Activated naive CD4-positive, alpha-beta T cell treated with anti-CD3 and anti-CD28 coated beads, Interleukin-2, amount 50 U/mL, for 24 hours (primary cell): Measurements from ENCODE around the gene FHL2.

Experiments used
- H3K27ac Mint-ChIP-seq: one replicate; pipeline ENCODE4 v1.8.0; 2021; ENCODE audit warnings: mild to moderate bottlenecking, mixed read lengths
- H3K27me3 Mint-ChIP-seq: one replicate; pipeline ENCODE4 v1.8.0; 2021; ENCODE audit warnings: mixed read lengths
- H3K36me3 Mint-ChIP-seq: one replicate; pipeline ENCODE4 v1.8.0; 2021; ENCODE audit warnings: mixed read lengths
- H3K4me1 Mint-ChIP-seq: one replicate; pipeline ENCODE4 v1.8.0; 2021; ENCODE audit warnings: mixed read lengths
- H3K4me3 Mint-ChIP-seq: one replicate; pipeline ENCODE4 v1.8.0; 2021; ENCODE audit warnings: mild to moderate bottlenecking, mixed read lengths
- H3K9me3 Mint-ChIP-seq: one replicate; pipeline ENCODE4 v1.8.0; 2021; ENCODE audit warnings: mixed read lengths

The FHL2 gene

DNA sequence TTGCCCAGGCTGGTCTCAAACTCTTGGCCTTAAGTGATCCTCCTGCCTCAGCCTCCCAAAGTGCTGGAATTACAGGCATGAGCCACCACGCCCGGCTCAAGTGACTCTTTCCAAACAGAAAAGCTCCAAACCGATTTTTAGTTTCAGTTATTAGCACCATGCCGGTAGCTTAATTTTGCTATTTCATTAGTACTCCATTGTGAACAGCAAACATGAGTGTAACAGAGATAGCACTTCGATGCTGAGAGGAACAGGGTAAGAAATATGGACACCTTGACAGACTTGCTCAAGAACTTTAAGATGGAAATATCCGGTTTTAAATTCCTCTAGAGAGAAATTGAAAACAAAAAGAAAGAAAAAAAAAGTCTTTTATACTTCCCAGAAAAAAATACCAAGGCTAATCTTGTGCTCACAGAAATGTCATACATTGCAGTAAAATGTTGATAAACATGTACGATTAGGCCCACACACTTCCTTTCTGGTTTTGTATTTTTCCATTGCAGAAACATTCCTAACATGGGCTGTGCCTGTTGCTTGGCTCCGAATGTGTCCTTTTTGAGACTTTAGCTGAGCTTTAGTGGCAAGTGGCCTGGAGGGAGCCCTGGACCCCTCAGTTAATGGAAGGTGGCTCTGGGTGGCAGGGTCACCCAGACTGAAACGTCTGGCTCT is 18.3 kb downstream of the FHL2 start:
- Mint-ChIP-seq H3K27me3 (no peaks in the 10 kb centered on the region), H3K4me1 (no peaks in the 10 kb centered on the region), H3K36me3 (no peaks in the 10 kb centered on the region), H3K27ac (no peak overlapping the region), H3K9me3 (no peaks in the 10 kb centered on the region), H3K4me3 (no peak overlapping the region)

DNA sequence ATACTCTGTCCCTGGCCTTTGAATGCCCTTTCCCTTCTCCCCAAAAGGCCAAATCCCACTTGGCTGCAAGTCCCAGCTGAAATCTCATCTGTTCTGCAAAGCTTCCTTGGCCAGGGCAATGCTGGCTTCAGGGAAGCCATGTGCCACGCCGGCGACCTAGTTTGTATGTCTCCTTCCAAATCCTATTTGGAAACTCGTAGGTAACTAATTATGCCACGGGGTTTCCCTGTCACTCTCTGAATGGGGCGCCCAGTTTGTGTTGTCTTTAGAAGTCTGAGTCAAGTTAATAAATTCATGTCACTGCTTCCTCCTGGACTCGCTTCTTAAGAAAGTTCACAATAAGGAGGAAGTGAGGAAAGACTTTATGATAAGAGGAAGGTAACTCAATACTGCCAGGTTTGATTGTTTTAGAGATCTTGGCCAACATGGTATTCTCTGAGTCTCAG is 19.1 kb downstream of the FHL2 start:
- Mint-ChIP-seq H3K27ac (no peak overlapping the region), H3K27me3 (no peaks in the 10 kb centered on the region), H3K4me3 (no peak overlapping the region), H3K36me3 (no peaks in the 10 kb centered on the region), H3K9me3 (no peaks in the 10 kb centered on the region), H3K4me1 (no peaks in the 10 kb centered on the region)

DNA sequence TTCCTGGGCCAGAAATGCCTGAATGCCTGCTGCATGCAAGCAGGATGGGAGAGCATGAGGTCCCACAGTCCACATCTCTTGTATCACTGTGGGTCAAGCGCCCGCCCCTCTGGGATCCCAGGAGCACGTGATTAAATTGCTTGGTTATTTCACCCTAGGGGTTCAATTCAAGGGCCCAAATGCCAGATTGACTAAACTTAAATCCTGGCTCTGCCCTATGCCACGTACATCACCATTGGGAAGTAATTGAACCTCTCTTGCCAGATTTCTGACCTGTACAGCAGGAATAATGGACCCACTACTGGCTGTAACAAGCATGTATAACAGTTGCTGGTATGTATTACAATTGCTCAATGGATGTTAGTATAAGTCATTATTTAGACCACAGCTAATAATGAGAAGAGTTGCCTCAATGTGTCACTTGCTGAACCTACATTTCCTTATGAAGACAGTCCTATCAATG is 19.9 kb downstream of the FHL2 start:
- Mint-ChIP-seq H3K27ac (no peak overlapping the region), H3K36me3 (no peaks in the 10 kb centered on the region), H3K4me3 (no peak overlapping the region), H3K9me3 (no peaks in the 10 kb centered on the region), H3K4me1 (peaks cover 2% of the 10 kb centered on the region), H3K27me3 (no peaks in the 10 kb centered on the region)

DNA sequence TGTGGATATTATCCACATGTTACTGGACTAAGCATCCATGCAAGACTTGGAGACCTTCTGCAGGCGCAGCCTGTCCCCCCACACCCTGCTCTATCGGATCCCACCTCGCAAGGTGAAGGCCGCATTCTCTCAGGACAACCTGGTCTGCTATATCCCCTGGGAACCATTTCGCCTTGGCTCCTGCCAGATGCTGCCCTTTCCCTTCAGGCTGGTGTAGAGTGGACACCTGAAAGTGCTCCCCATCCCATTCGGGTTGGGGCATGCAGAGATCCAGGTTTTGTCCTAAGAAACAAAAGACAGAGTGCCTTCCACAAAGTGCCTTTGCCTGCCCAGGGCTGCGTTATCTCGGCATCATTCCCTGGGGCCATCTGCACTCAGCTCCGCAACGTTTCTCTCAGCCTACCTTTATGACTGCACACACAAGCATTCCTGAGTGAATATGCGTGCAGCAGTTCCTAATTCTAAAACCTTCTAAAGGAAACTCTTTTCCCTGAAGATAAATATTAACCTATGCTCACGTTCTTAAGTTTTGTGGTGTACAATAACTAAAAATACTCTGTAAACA is 20.5 kb downstream of the FHL2 start:
- Mint-ChIP-seq H3K27me3 (no peaks in the 10 kb centered on the region), H3K4me1 (peaks cover 4% of the 10 kb centered on the region), H3K9me3 (no peaks in the 10 kb centered on the region), H3K4me3 (no peak overlapping the region), H3K27ac (no peak overlapping the region), H3K36me3 (no peaks in the 10 kb centered on the region)

DNA sequence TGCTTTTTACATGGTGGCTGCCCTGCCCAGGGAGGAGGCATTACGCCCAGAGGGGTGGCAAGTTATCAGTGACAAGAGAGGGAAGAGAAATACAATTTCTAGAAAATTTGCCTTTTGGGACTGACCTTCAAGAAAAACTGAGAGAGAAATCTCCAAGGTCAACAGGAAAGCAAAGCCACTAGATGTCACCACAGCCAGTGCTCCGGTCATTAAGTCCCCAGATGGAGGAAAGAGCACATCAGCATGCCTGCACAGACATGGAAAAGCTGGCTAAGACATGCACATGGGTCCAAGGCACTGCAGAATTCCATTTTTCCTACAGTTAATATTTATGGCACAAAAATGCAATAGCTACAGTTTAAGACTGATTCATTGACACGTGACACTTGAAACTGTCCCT is 21.0 kb downstream of the FHL2 start:
- Mint-ChIP-seq H3K27me3 (no peaks in the 10 kb centered on the region), H3K9me3 (no peaks in the 10 kb centered on the region), H3K36me3 (peaks cover under 1% of the 10 kb centered on the region), H3K4me1 (peaks cover 4% of the 10 kb centered on the region), H3K4me3 (no peak overlapping the region), H3K27ac (no peak overlapping the region)

DNA sequence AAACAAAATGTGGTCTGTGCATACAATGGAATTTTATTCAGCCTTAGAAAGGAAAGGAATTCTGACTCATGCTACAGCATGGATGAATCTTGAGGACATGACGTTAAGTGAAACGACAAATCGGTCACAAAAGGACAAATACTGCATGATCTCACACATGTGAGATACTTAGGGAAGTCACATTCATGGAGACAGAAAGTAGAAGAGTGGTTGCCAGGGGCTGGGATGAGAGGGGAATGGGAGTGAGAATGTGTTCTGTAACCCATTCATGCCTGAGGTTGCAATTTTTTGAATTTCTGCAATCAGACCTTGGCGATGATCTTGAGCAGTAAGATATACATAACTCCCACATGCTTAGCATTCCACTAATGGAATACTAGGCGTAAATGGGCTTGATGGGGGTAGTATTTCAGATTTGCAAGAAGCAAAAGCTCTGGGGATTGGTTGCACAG is 22.0 kb downstream of the FHL2 start:
- Mint-ChIP-seq H3K27me3 (no peaks in the 10 kb centered on the region), H3K36me3 (peaks cover 2% of the 10 kb centered on the region), H3K4me1 (peaks cover 4% of the 10 kb centered on the region), H3K9me3 (no peaks in the 10 kb centered on the region), H3K27ac (no peak overlapping the region), H3K4me3 (no peak overlapping the region)

DNA sequence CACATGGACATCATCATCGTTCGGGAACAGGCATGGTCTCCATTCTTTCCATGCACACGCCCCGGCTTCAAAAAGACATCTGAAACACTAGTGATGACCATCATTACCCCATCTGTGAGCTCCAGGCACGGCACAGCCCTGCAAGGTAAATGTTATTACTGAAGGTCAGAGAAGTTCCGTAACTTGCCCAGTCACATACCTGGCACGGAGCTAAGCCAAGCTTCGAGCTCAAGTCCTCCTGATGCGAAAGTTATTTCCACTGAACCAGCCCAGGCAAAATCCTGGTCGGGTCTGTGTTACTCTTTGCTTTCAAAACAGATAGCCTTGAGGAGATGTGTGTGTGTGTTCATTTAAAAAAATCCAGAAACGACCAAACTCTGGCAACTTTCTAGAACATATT is 22.8 kb downstream of the FHL2 start:
- no peaks in the 10 kb centered on the region for H3K27me3 Mint-ChIP-seq
- H3K9me3 Mint-ChIP-seq, result no peaks in the 10 kb centered on the region
- H3K4me1 Mint-ChIP-seq, result peaks cover 4% of the 10 kb centered on the region
- no peak overlapping the region for H3K27ac Mint-ChIP-seq
- H3K4me3 Mint-ChIP-seq, result no peak overlapping the region
- H3K36me3 Mint-ChIP-seq, result peaks cover 2% of the 10 kb centered on the region

DNA sequence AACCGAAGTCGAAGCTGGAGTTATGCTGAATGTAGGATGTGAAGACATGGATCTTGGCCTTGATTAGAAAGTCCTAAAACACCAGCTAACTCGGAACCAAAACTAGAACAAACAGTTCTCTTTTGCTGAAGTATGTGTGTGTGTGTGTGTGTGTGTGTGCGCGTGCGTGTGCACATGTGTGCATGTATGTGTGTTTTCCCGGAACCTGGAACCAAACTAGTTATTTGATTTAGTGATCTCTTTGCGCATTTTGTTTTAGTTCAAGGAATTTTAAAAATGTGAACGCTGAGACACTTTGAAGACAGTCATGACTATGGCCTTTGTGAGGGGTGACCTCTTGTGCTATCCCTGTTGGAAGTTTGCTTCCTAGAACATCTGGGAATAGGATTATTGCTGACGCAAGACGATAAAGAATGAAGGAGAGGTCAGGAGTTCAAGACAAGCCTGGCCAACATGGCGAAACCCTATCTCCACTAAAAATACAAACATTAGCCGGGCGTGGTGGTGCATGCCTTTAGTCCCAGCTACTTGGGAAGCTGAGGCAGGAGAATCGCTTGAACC is 23.8 kb downstream of the FHL2 start:
- Mint-ChIP-seq H3K9me3 (no peaks in the 10 kb centered on the region), H3K27ac (no peak overlapping the region), H3K4me1 (peaks cover 5% of the 10 kb centered on the region), H3K4me3 (no peak overlapping the region), H3K36me3 (peaks cover 2% of the 10 kb centered on the region), H3K27me3 (no peaks in the 10 kb centered on the region)

DNA sequence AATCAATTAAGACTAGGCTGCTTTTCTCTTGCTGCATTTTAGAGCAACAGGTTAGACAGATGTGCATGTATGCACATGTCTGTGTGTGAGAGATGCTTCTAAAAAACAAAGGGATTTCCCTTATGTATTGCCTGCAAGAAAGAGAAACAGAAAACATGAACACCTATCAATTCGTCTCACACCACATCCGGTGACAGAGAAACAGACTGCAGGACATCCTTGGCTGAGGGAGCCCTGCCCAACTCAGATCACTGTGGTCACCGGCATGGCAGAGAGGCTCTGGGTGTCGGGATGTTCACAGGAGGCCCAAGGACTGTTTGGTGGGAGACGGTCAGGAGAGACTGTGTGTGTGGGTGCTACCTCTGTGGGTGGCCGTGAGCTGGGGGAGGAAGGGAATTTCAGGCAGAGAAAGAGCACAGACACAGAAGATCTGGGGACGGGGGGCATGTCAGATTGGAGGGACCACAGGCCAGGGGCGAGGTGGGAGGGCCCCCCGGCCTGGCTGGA is 24.9 kb downstream of the FHL2 start:
- H3K9me3 Mint-ChIP-seq, result no peaks in the 10 kb centered on the region
- no peak overlapping the region for H3K27ac Mint-ChIP-seq
- no peak overlapping the region for H3K4me3 Mint-ChIP-seq
- H3K27me3 Mint-ChIP-seq, result no peaks in the 10 kb centered on the region
- H3K36me3 Mint-ChIP-seq, result peaks cover 2% of the 10 kb centered on the region
- peaks cover 11% of the 10 kb centered on the region for H3K4me1 Mint-ChIP-seq

DNA sequence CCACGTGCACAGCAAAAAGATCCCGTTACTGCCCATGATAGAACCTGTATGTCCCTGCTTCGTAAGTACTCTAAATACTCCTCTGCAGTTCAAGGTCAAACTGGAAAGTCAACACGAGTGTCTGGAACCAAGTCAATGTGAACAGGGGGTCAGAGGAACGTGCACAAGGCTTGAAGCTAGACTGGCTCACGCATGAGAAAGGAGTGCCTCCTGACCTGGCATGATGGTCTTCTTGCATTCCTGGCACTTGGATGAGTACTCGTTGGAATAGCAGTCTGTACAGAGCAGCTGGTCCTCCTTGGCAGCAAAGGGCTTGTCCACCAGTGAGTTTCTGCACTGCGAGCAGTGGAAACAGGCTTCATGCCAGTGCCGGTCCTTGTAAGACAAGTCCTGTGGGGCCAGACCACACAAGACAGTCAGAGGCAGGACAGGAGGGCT is 25.5 kb downstream of the FHL2 start:
- Mint-ChIP-seq H3K4me3 (no peak overlapping the region), H3K36me3 (peaks cover 2% of the 10 kb centered on the region), H3K27me3 (no peaks in the 10 kb centered on the region), H3K4me1 (peaks cover 11% of the 10 kb centered on the region), H3K27ac (no peak overlapping the region), H3K9me3 (no peaks in the 10 kb centered on the region)

DNA sequence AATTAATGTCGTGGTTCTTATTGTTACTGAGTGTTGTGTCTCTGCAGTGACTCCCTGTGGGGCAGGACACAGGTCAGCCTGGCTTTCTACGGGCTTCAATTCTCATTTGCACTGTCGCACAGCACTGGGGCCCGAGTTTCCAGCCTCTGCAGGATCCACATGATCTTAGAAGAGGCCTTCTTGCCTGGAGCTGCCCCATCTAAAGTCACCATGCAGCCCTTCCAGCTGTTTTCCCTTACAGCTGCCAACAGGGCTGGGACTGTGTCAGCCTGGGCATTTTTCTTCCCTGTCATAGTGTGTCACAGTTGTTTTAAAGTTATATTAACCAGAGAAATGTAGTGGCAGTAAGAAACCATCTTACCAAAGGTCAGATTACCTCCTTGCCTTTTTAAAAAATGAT is 27.0 kb downstream of the FHL2 start:
- peaks cover 2% of the 10 kb centered on the region for H3K36me3 Mint-ChIP-seq
- peaks cover 11% of the 10 kb centered on the region for H3K4me1 Mint-ChIP-seq
- H3K9me3 Mint-ChIP-seq, result no peaks in the 10 kb centered on the region
- no peak overlapping the region for H3K27ac Mint-ChIP-seq
- H3K27me3 Mint-ChIP-seq, result no peaks in the 10 kb centered on the region
- no peak overlapping the region for H3K4me3 Mint-ChIP-seq

DNA sequence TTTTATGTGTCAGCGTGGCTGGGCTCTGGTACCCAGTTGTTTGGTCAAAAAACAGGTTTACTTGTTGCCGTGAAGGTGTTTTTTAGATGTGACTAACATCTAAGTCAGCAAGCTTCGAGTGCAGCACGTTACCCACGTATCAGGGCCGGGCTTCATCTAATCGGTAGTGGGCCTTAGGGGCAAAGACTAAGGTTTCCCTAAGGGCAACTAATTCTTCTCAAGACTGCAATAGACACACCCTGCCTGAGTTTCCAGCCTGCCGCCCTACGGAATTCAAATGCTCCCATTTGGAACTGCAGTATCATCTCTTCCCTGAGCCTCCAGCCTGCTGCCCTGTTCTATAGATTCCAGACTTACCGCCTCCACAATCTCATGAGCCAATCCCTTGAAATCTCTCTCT is 27.7 kb downstream of the FHL2 start:
- H3K36me3 Mint-ChIP-seq, result peaks cover 2% of the 10 kb centered on the region
- no peaks in the 10 kb centered on the region for H3K9me3 Mint-ChIP-seq
- no peak overlapping the region for H3K27ac Mint-ChIP-seq
- peaks cover 11% of the 10 kb centered on the region for H3K4me1 Mint-ChIP-seq
- no peaks in the 10 kb centered on the region for H3K27me3 Mint-ChIP-seq
- H3K4me3 Mint-ChIP-seq, result no peak overlapping the region

DNA sequence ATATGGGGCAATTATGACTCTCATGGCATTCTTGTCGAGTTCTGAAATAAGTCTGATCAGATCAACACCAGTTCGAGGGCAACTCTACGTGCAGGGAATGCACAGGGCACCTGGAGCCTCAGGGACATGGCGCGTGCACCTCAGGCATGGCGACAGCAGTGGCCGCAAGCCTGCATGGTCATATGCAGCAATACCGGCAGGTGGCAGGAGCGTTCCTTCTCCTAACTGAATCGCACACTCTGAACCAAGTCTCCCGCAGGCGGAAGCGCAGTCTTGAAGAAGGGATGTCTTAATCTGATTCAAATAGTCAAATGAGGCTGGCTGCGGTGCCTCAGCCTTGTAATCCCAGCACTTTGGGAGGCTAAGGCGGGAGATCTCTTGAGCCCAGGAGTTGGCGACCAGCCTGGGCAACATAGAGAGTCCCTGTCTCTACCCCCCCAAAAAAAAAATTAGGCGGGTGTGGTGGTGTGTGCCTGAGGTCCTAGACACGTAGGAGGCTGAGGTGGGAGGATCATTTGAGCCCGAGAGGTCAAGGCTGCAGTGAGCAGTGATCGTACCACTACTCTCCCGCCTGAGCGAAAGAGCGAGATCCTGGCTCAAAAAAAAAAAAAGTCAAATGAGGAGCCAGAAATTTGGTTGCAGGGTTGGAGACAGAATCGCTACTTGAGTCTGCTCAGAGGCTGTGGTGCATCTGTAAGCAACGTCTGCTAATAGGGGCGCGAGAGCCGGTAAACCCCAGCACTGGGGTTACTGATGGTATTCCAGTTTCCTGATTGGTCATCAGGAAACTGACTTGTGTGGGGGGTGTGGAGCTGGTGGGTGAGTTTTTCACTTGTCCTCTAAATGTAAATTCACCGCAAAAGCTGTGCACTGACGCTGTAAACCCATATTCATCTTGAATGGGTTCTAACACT is 28.8 kb downstream of the FHL2 start:
- Mint-ChIP-seq H3K27ac (no peak overlapping the region), H3K27me3 (no peaks in the 10 kb centered on the region), H3K36me3 (peaks cover 4% of the 10 kb centered on the region), H3K4me1 (peaks cover 11% of the 10 kb centered on the region), H3K9me3 (no peaks in the 10 kb centered on the region), H3K4me3 (peak overlapping the region; percentile 40)

DNA sequence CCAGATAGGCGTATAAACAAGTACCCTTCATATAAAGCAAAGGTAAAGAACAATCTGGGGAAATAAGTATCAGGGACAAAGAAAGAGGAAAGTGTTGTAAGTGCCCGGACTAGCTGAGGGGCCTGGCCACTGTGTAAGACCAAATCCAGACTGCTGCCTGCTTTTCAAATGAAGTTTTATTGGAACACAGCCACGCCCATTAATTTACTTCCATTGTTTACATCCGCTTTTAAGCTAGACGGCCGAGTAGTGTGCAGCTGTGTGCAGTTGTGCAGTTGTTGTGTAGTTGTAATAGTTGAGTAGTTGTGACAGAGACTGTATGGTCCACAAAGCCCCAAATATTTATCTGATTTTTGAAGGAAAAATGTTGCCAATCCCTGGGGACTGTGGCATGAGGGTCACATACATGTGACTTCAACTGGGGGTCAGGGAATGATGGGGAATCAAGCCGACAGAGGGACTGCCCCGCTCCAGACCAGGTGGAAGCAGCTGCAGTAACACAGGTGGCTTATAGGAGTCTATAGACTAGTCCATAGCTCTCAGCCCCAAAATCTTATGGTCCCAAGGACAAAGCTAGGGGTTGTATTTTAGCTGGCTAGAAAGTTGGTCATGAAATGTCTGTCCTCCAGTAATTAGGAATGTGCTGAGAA is 30.0 kb downstream of the FHL2 start:
- no peak overlapping the region for H3K27ac Mint-ChIP-seq
- no peaks in the 10 kb centered on the region for H3K27me3 Mint-ChIP-seq
- peaks cover 9% of the 10 kb centered on the region for H3K4me1 Mint-ChIP-seq
- no peak overlapping the region for H3K4me3 Mint-ChIP-seq
- H3K36me3 Mint-ChIP-seq, result peaks cover 4% of the 10 kb centered on the region
- H3K9me3 Mint-ChIP-seq, result no peaks in the 10 kb centered on the region

DNA sequence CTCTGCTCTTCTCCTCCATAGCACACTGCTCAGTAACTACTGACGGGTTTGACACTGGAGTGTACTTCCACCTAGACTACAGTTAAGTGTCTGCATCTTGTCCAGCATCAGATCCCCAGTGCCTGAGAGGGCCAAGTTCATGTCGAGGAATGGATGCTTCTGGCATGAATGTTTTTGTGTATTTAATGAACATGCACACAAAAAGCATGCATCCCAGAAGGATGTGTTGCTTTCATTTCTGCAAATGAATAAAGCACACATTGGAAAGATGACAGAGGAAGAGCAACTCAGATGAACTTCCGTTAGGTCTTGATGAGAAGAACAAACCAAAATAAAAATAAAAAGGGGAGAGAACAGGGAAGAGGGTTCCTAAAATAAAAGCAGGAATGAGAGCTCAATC is 33.6 kb downstream of the FHL2 start:
- Mint-ChIP-seq H3K27me3 (no peaks in the 10 kb centered on the region), H3K36me3 (peaks cover 4% of the 10 kb centered on the region), H3K27ac (no peak overlapping the region), H3K4me3 (no peak overlapping the region), H3K4me1 (peaks cover 42% of the 10 kb centered on the region), H3K9me3 (no peaks in the 10 kb centered on the region)
